Subcutaneous adipose tissue (tissue), 4 donors: Measurements from ENCODE around the gene ARL3. TPM values are rescaled to one million over a fixed set of nuclear protein-coding genes. Genes with fewer than 3 reads are reported as not detected.

Source experiments
- CTCF ChIP-seq: fragments of 450-650 bp; IDR thresholded peaks from one replicate; pipeline ENCODE4 v1.5.1; 2016; ENCODE audit warnings: low read depth, mild to moderate bottlenecking, control low read depth, antibody characterized with exemption, moderate library complexity
- total RNA-seq, 4 donors: library from RNA; depleted of rRNA; stranded (reverse); fragments of >200 nt; gene quantifications; one replicate each; pipeline ENCODE4 v1.1.0, GENCODE V29; 2016

ARL3 gene
- total RNA-seq, 4 donors from 2014 or later: 3.7 to 6.5 (median 5.7) TPM

GRCh38 chr10:102656026-102656425, 58.2 kb downstream of the ARL3 start:
- no peak for TF ChIP-seq CTCF

DNA sequence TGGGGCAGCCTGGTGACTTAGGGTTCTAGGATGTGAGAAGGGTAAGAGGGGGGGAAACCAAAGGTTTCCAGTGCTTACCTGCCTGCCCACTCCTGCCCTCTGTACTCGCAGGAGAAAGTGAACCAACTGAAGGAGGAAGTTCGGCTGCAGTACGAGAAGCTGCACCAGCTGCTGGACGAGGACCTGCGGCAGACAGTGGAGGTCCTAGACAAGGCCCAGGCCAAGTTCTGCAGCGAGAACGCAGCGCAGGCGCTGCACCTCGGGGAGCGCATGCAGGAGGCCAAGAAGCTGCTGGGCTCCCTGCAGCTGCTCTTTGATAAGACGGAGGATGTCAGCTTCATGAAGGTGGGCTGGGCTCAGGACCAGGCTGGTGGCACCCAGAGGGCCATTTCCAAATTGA, 59.2 kb downstream of the ARL3 start:
- no peak for TF ChIP-seq CTCF

DNA sequence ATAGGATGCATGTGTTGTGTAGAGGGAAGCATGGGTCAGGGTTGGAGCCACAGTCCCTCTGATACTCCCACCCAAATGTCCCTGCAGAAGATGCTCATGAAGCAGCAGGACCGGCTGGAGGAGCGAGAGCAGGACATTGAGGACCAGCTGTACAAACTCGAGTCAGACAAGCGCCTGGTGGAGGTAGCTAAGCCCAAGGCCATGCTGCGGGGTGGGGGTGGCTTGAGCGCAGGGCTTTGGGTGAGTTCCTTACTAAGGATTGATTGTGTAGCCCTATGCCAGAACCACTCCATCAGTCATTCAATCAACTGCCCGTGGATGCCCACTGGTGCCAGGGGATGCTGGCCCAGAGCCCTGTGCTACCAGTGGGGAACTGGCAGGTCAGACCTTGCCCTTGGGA, 59.6 kb downstream of the ARL3 start:
- TF ChIP-seq CTCF: no peak

- TF ChIP-seq CTCF: no peak
Observed at GRCh38 chr10:102653060-102653459, 61.1 kb downstream of the ARL3 start.

DNA sequence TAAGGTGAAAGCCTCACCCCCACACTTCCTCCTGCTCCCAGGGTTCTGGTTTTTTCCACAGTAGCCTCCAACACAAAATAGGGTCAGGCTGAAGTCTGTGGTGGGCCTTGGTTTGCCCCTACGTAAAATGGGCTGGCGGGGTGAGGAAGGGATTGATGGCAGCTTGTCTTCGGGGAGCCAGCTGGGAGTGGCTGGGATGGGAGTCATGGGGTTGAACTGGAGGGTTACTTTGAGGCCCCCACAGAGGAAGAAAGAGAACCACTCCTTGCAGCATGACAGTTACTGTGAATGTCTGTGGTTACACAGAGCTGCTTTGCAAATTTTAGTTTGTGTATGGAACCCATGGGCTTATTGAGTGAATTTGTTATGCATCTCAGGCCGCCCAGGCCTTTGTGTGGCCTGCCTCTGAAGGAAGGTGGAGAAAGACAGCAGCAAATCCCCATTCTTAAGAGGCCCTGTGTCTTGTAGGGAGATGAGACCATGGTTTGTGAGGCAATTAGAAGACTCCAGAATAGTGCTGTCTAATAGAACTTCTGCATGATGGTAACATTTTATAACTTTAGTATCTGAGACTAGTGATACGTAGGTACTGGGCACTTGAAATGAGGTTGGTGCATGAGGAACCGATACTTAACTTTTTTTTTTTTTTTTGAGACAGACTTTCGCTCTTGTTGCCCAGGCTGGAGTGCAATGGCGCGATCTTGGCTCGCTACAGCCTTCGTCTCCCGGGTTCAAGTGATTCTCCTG, 61.9 kb downstream of the ARL3 start:
- no peak for TF ChIP-seq CTCF

DNA sequence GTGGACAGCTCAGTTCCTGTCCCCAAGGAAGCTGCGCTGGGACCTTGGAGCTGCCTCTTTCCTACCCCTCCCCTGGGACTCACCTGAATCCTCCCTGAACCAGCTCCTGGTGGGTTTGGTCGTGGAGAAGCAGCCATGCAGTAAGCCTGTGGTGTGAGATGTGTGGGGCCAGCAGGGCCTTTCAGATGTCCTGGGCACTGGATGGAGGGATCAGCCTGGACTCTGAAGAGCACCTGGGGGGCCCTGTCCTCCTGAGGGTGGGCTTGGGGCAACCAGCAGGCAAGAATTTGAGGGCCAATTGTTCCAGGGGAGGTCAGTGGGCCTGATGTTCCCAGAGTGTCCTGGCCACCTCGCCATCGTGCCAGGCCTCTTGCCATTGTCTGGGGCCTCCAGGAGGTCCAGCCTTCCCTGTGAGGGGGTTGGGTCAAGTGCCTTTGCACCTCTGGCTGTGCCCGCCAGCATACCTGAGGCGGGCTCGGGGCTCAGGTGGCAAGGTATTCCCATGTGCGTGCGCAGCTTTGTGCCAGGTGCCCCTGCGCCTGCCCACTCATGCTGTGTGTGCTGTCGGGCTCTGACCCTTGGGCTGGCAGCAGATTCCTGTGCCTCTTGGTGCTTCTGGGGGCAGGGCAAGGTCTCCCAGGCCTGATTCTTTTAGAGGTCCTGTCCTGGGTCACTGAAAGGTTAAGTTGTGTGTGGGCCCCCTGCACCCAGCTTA, 62.6 kb downstream of the ARL3 start:
- TF ChIP-seq CTCF: no peak

- TF ChIP-seq CTCF: no peak
Observed at GRCh38 chr10:102650655-102651454, 63.3 kb downstream of the ARL3 start.
